NCI-H69 (cell line): ENCODE data around the gene RNF146.
A peak's percentile ranks its signal among the peaks of the same experiment; 100 is the strongest.
"Not testable (repeated sequence)": the region's sequence is repeated elsewhere in the genome, so short reads cannot be mapped to it uniquely, and the experiment has no call there.

Source experiments
- DNase-seq: peaks from one replicate; lab custom pipeline; 2025; lab: John Stamatoyannopoulos, UW

The RNF146 gene

GRCh38 chr6:127288705-127289104, 22.0 kb downstream of the RNF146 start:
- DNase-seq = no peak

GRCh38 chr6:127289934-127290333, 23.3 kb downstream of the RNF146 start:
- peak; percentile 47 for DNase-seq

GRCh38 chr6:127290391-127291265, 24.0 kb downstream of the RNF146 start:
- no peak for DNase-seq

GRCh38 chr6:127291495-127291894, 24.8 kb downstream of the RNF146 start:
- no peak for DNase-seq

- no peak for DNase-seq
These were observed 30.9 kb downstream of the RNF146 start for GRCh38 chr6:127297502-127298070.

DNA sequence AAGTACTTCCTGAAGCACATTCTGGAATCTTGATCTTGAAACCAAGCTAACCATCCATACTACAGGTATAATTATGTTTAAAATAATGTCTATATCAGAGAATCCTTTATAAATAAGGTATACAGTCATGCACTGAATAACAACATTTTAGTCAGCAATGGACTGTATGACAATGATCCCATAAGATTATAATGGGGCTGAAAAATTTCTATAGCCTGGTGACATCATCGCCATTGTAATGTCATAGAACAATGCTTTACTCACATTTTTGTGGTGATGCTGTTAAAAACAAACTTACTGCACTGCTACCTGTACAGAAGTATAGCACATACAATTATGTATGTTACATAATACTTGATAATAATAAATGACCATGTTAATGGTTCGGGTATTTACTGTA, 31.8 kb downstream of the RNF146 start:
- DNase-seq = no peak

GRCh38 chr6:127299522-127300240, 33.0 kb downstream of the RNF146 start:
- no peak for DNase-seq

GRCh38 chr6:127300411-127300810, 33.7 kb downstream of the RNF146 start:
- peak; percentile 37 for DNase-seq

GRCh38 chr6:127301199-127301700, 34.6 kb downstream of the RNF146 start:
- no peak for DNase-seq

DNA sequence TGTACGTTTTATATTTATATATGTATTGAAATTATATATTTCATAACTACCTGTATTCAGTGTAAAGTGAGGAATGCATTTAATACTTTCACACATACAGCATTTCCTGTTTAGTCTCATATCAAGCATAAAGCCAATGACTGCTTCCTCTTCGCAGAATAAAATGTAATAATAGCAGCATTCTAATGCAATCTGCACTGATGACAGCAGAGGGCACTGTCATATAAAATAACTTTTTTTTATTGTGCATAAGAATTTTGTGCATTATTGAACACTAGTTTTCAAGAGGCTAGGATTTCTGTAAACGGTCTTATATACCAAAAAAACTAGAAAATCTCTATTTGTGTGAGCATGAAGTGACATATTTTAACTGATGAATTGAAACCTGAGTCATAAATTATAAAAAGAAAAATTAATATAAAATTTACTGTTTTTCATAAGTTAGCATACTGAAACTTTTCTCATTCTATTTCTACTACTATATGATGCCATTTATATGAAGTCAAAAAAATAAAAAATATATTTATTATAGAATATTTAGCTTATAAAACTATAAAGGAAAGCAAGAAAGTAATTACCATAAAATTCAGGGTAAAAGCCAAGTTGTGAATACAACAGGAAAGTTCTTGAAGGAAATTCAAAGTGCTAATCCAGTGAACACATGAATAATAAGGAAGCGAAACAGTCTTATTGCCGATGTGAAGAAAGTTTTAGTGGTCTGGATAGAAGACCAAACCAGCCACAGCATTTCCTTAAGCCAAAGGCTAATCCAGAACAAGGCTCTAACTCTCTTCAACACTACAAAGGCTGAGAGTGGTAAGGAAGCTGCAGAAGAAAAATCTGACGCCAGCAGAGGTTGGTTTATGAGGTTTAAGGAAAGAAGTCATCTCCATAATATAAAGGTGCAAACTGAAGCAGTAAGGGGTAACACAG, 36.3 kb downstream of the RNF146 start:
- DNase-seq = peak; percentile 52

DNA sequence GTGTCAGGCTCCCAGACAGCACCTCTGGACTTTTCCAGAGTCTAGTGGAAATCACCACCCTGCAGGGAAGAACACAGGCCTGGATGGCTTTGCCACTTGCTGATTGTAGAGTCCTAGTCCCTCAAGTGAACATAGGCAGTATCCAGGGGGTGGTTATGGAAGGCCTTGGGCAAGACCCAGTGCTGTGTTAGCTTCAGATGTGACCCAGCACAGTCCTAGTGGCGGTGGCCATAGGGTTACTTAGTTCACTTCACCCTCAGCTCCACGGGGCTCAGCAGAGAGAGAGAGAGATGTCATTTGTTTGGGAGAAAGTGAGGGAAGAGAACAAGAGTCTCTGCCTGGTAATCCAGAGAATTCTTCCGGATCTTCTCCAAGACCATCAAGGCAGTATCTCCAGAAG, 37.3 kb downstream of the RNF146 start:
- DNase-seq = no peak

DNA sequence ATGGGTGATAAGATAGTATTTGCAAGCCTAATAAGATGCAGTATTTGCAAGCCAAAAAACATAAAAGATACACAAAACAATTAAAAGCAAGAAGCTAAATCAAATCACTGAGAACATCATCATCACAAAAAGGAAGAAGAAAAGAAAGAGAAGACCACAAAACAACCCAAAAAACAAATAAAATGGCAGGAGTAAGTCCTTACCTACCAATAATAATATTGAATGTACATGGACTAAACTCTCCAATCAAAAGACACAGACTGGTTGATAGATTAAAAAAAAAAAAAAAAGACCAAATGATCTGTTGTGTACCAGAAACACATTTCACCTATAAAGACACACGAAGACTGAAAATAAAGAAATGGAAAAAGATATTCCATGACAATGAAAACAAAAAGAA, 39.1 kb downstream of the RNF146 start:
- no peak for DNase-seq

- no peak for DNase-seq
These were observed 50.9 kb downstream of the RNF146 start for GRCh38 chr6:127317388-127318128.

DNA sequence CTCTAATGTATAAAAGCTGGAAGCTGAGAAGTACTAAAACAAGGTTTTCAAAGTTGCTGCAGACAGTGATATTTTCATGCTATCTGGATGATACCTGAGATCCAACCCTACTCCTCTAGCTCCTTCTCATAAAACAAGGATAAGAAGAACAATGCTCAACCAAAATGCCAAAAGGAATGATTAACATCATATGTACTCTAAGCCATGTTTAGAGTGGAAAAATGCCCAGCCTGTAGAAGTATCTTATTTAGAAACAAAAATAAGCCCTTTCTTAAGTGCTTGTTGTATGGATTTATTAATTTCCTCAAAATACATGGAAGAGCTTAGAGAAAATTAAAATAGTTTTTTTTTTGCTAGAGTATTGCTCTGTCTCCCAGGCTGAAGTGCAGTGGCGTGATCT, 53.0 kb downstream of the RNF146 start:
- no peak for DNase-seq

DNA sequence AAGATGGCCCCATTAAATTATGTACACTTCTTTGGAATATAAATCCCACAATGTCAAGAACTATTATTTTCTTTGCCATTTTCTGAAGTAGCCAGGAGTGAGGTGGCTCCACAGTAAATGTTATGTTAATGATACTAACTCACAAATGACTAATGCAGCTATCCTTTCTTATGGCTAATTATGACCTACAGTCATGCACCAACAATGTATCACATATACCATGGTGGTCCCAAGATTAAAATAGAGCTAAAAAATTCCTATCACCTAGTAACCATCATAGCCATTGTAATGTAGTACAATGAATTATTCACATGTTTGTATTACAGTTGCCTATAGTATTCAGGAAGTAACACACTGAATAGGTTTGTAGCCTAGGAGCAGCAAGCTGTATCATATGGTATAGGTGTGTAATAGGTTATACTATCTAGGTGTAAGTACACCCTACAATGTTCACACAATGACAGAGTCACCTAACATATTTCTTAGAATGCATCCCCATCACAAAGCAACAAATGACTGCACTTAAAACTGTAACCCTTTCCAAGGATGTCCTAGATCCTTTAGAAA, 61.5 kb downstream of the RNF146 start:
- no peak for DNase-seq

- DNase-seq = not testable (repeated sequence)
These were observed 64.6 kb downstream of the RNF146 start for GRCh38 chr6:127331256-127331655.

GRCh38 chr6:127332383-127332961, 65.8 kb downstream of the RNF146 start:
- no peak for DNase-seq
